ENCODE results near the gene AHDC1. TPM values are rescaled to one million over a fixed set of nuclear protein-coding genes. Genes with fewer than 3 reads are reported as not detected.

The AHDC1 gene
- total and polyA plus RNA-seq, 9 of the 15 experiments (the other 6 are each of a cell fraction or from before 2014, with no cell fraction given): 0.21 to 36.4 (median 4.7) TPM

DNA sequence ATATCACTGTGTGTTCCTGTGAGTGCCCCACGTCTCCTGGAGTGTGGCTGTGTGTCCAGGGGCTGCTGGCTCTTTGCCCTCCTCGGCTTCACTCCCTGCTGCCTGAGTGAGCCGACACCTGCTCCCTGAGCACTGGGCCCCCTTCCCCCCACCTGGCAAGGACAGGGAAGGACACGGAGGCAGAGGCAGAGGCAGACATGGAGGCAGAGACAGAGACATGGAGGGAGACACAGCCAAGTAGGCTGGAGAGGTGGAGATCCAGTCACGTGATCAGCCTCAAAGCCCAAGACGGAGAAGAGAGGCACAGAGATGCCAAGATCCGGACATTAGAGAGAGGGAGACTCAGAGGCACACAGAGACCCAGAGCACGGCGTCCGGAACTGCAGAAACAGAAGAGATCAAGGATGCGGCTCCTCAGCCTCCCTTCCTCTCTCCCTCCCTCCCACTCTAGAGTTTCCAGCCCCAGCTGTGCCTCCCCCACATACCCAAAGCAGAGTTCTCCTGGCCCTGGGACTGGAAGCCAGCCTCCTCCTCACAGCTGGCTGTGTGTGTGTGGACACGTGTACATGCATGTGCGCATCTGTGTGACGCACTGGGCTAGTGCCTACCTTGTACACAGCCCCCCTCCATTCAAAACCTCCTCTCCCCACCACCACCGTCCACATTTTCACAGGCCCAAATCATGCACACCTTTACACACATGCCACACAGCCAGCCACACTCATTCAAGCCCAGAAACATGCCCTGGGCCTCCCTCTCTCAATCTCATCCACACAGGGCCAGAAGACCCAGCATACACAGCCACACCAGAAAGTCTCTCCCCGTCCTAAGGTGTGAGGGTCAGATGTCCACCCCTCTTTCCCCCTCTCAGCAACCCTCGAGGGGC is 74.9 kb downstream of the AHDC1 start:
- Histone ChIP-seq H3K27me3 (ENCODE audit: control insufficient read depth in 2 of 2, insufficient read depth in 2 of 2, low read length in 2 of 2) (no peaks in the 10 kb centered on the region), H3K4me3 (no peak overlapping the region; the same call in 1 of the 2 replicates), H3K4me1 (replicated peaks in 1 of 2; ENCODE audit: control insufficient read depth in 2 of 2, insufficient read depth in 2 of 2, low read length in 2 of 2) (peaks cover 40 to 66% of the 10 kb centered on the region in 2 experiments), H4K20me1 (replicated peaks; ENCODE audit: control insufficient read depth, insufficient read depth, low read length) (no peaks in the 10 kb centered on the region), H3K9me1 (ENCODE audit: control insufficient read depth, insufficient read depth, low read length) (no peaks in the 10 kb centered on the region), H3K27ac (ENCODE audit: extremely low read depth, low read depth, low read length) (peak overlapping the region; percentile 59), H3K36me3 (ENCODE audit: control insufficient read depth, insufficient read depth, low read length) (peaks cover 18% of the 10 kb centered on the region; the same call in 2 of the 3 replicates), H3K79me2 (ENCODE audit: control insufficient read depth, insufficient read depth, low read length) (peaks cover 36% of the 10 kb centered on the region), H3K9me3 (replicated peaks; ENCODE audit: control insufficient read depth, insufficient read depth, low read depth, low read length) (no peaks in the 10 kb centered on the region), H3K9ac (ENCODE audit: insufficient read depth in 1 of 2, low read depth in 2 of 2, low read length in 2 of 2) (peak overlapping the region; percentile 42 to 96), H2AFZ (ENCODE audit: low read depth, low read length) (peak overlapping the region; percentile 41), H3K4me2 (ENCODE audit: insufficient read depth, low read length) (peak overlapping the region; percentile 68)
- ChIA-PET POLR2A (interaction anchor here (0.6 to 1.0 kb wide), 2 partner anchors 25 to 28 kb away, joined by 3 read pairs; no protein-coding TSS in a partner anchor), CTCF (ENCODE audit: low intra/inter-chr PET ratio) (no interaction called here)
- intact Hi-C loops (cut with micrococcal nuclease): loop anchor here (1.0 kb wide), 1 partner anchor 101 kb away; no protein-coding TSS in a partner anchor
- BruUV-seq (replicated peaks): no TSS peak
- ATAC-seq: peak; percentile 20
- WGBS (ENCODE audit: insufficient coverage, low coverage, missing lambda C conversion rate): 20% methylated on average over 17 of the region's 17 CpGs
- in situ Hi-C loops (cut with MboI): no loop called here
- peak; percentile 67 to 81 (median 72) for DNase-seq (ENCODE audit: extremely low read depth in 1 of 4, low spot score in 3 of 4)
- FAIRE-seq: peak; percentile 79
- peak; percentile 38; the same call in 1 of the 2 replicates for TF ChIP-seq ZNF175 (CRISPR knock-in tag; IDR thresholded peaks at IDR 0.05; ENCODE audit: low read depth)
- TF ChIP-seq ZNF766 (CRISPR knock-in tag; conservative IDR thresholded peaks at IDR 0.05): 0 out of 2 replicates have a peak, but pooled peaks have one; percentile 18
- TF ChIP-seq ELF2 (CRISPR knock-in tag; IDR thresholded peaks at IDR 0.05): peak; percentile 64; the same call in 1 of the 2 replicates
- peak; percentile 66; the same call in 1 of the 2 replicates for TF ChIP-seq ZBTB2 (IDR thresholded peaks at IDR 0.05)
- peak; percentile 15; the same call in 1 of the 2 replicates for TF ChIP-seq SPI1 (IDR thresholded peaks at IDR 0.05; ENCODE audit: borderline replicate concordance, low read depth, low read length)
- TF ChIP-seq NCOR1 (IDR thresholded peaks at IDR 0.05): 0 out of 2 replicates have a peak, but pooled peaks have one; percentile 32
- peak; percentile 57 for TF ChIP-seq DPF2 (IDR thresholded peaks at IDR 0.05)
- no peak for TF ChIP-seq CEBPG (CRISPR knock-in tag; IDR thresholded peaks at IDR 0.05)
- no peak for TF ChIP-seq CEBPG (tag; conservative IDR thresholded peaks at IDR 0.05 in 1 of 2, IDR thresholded peaks at IDR 0.05 in 1 of 2)
- TF ChIP-seq ZBTB1 (CRISPR knock-in tag; IDR thresholded peaks at IDR 0.05; ENCODE audit: borderline replicate concordance, low read depth): 0 out of 2 replicates have a peak, but pooled peaks have one; percentile 35
- peak; percentile 7; the same call in 1 of the 2 replicates for TF ChIP-seq DIDO1 (tag; IDR thresholded peaks at IDR 0.05; ENCODE audit: low read depth)
- TF ChIP-seq GABPB1 (CRISPR knock-in tag; IDR thresholded peaks at IDR 0.05): no peak
- peak; percentile 49 for TF ChIP-seq BRD9 (IDR thresholded peaks at IDR 0.05; ENCODE audit: low read depth, partially characterized antibody)
- peak; percentile 69; the same call in 1 of the 2 replicates for TF ChIP-seq EP400 (IDR thresholded peaks at IDR 0.05)
- TF ChIP-seq CREBBP (IDR thresholded peaks at IDR 0.05; ENCODE audit: low read depth, low read length): no peak
- TF ChIP-seq L3MBTL2 (IDR thresholded peaks at IDR 0.05): peak; percentile 77; the same call in 1 of the 2 replicates
- 0 out of 2 replicates have a peak, but pooled peaks have one; percentile 14 for TF ChIP-seq CBFB (CRISPR knock-in tag; IDR thresholded peaks at IDR 0.05)
- TF ChIP-seq CREM (IDR thresholded peaks at IDR 0.05; ENCODE audit: low read depth): peak; percentile 68
- TF ChIP-seq TEAD4 (IDR thresholded peaks at IDR 0.05; ENCODE audit: low read length): peak; percentile 33; the same call in 1 of the 2 replicates
- no peak for TF ChIP-seq TEAD4 (CRISPR knock-in tag; IDR thresholded peaks at IDR 0.05; ENCODE audit: borderline replicate concordance)
- TF ChIP-seq PHB2 (IDR thresholded peaks at IDR 0.05; ENCODE audit: low read depth): 0 out of 2 replicates have a peak, but pooled peaks have one; percentile 9
- peak in 1 of 2 experiments; percentile 32; a peak in 2 of 4 replicates for TF ChIP-seq RAD21 (CRISPR knock-in tag; conservative IDR thresholded peaks at IDR 0.05 in 1 of 2, IDR thresholded peaks at IDR 0.05 in 1 of 2)

Data from K562 (cell line).